HG03039 (cell line): ENCODE data around the gene SCUBE1.

Source experiments
- ATAC-seq: cut with Tn5 transposase; IDR thresholded peaks from one replicate; pipeline ENCODE4 v1.9.1; 2021; ENCODE audit warnings: mild to moderate bottlenecking, moderate library complexity; ENCODE audit not compliant: unreplicated experiment

The SCUBE1 gene

DNA sequence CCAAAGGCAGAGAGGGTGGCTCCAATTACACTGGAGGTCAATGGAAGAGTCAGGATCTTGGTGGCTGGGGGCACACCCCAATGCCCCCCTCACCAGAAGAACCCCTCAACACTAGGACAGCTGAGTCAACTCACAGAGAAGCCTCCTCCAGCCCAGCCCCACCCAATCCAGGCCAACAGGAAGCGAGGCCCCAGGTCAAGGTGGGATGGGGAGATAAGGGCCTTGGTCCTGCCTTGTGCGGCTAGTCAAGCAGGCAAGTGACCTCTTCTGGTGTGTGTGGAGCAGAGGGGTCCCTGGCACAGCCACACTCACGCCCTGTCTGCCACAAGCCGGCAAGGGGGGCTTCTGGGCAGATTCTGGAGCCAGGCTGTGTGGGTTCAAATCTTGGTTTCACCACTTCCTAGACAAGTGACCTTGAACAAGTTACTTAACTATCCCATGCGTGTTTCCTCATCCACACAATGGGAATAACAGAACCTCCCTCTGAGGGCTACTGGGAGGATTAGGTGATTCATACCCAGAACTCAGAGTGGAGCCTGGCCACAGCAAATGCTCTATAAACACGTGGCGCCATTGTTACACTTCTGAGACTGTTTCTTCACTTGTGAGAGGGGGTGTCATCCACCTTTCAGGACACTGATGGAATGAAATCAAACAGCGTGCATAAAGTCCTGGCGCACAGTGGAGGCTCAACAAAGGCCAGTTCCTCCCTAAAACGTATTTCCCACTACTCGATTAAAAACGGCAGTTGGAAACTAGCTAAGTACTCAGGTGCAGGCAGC lies 159.5 kb downstream of the SCUBE1 start:
- ATAC-seq, result no peak

DNA sequence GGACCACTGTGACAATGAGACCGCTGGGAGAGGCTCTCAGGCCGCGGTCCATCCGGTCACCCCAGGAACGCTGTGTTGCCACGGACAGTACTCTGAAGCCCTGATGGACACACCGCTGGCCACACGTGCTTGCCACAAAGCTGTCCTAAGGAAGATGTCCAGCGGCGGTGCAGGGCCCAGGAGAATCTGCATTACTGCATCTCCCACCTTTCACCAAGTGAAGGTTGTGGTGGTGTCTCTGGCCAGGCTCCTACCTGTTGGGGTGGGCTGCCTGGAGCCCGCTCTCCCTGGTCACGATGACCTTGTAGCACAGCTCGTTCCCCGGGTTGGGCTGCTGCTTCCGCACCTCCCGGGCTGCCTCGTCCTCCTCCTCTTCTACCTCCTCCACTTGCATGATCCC lies 160.4 kb downstream of the SCUBE1 start:
- ATAC-seq, result no peak

DNA sequence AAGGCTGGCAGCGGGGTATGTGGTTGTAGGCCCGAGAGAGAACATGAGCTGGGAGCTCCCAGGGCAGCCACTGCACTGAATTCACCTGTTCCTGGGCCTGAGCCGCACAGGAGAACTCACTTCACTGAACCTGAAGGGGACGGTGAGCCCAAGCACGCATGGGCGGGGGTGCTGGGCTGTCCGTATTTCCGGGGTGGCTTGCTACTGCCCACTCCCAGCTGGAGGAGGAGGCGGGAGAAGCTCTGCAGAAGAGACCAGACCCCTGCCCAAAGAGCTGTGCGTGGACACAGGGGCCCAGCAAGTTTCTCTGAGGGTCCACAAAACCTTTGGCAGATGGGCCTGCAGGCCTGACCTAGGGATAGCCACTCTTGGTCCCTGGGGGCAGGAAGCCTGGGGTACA lies 161.1 kb downstream of the SCUBE1 start:
- no peak for ATAC-seq

DNA sequence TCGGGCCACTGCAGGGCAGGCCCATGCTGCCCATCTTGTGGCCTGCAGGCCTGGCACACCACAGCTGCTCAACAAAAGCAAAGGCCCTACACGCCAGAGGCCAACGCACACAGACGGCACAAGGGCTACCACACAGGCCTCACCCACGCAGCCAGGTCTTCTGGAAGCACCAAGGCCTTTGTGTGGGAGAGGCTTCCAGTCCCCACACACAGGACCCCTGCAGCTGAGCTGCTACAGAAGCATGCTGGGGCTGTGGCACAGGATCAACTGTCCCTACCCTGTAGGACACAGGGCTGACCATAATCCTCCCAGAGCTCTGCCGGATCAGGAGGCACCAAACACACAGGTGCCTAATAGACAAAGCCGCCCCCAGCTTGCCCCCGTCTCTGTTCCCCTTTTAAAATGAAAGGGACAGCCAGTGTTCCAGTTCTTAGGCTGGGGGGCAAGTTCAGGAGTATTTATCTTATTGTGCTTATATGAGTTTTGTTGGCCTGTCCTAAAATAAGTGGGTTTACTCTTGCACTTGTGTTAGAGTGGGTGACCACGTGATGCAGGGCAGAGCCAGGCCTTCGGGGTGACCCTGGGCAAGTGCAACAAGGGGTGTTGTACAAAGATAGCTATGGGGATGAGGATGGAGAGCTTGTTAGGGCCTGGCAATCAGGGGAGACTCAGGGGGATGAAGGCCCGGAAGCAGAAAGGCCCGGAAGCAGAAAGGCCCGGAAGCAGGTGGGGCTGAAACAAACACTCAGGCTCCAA lies 161.7 kb downstream of the SCUBE1 start:
- ATAC-seq, result no peak

DNA sequence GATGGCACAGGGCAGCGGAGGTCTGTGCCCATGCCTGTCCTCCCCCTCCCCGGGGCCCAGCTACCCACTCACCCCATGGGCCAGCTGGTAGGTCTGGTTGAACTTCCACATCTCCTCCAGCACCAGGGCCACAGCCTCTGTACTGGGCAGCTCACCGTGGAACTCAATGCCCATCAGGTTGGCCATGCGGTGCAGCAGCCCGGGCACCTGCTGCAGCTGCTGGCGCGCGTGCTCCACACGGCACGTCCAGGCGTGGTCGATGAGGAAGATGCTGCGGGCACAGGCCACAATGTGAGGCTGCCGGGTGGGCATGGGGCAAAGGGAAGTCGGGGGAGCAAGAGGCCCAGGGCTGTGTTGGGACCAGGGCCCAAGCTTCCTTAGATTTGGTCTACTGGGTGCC lies 162.5 kb downstream of the SCUBE1 start:
- ATAC-seq, result no peak

DNA sequence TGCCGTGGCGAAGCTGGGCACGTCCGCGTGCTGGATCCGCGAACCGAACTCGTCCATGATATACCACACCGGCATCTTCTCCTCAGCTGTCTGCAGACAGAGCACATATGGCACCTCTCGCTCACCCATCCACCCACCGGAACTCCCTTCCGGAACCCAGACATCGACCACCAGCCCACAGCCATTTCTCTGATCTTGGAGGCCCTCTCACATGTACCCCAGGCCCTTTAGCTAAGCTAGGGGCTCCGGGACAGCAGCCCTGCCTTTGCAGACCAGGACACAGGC lies 163.3 kb downstream of the SCUBE1 start:
- ATAC-seq, result no peak

DNA sequence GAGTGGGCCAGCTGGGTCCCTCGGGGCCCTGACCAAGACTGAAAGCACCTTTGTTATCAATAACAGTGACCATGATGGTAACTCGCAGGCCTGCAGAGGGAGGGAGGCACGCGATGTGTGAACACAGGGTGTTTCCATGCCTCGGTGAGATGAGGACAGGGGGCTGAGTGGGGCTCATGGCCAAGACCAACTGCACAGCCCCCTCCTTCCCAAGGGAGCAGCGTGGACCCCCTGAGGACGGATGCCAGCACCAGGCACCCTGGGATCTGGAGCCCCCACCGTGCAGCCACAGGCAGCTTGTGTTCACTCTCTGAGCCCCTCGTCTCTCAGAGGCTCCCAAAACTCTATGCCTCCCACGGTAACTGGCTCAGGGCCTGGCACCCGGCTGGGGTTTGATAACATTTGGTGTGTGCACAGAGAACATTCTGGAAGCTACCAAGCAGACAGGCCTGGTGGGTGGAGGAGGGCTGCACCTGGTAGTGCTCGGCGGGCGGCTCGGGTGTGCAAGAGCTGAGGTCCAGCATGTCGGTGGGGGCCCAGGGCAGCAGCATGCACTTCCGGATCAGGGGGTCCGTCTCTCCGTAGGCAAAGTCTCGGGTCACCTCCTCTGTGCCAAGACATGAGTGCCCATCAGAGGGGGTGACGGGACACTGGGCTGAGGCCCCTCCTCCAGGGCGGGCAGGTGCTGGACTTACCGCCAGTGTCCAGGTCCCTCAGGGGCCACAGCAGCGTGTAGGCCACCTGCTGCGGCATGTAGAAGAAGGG lies 163.8 kb downstream of the SCUBE1 start:
- ATAC-seq, result no peak

DNA sequence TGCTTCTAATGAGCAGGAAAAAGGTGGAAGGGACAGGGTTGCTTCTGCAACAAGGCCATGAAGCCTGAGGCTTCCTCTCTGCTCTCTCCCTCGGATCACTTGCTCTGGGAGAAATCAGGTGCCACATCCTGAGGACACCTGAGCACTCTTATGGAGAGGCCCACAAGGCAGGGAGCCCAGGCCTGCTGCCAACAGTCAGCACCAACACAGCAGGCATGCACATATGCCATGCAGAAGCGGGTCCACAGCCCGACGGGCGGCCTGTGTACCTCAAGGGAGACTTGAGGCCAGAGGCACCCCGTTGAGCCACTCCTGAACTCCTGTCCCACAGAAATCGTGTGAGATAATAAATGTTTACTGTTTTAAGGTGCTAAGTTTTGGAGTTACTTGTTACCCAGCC lies 165.7 kb downstream of the SCUBE1 start:
- ATAC-seq, result no peak

DNA sequence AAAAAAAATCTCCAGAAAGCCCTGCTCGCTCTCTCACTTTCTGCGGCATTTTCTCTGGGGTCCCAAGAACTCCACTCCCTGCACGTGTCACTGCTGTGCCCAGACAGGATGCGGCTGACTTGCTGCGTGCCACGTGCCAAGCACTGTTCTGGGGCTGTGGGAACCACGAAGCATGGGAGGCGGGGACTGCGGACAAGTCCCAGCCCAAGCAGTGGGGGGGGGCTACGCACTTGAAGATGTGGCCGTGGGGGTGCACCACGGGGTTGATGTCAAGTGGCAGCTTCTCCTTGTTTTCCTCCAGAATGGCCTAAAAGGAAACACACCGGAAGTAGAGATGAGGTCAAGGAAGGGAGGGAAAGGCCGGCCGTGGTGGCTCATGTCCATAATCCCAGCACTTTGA lies 167.1 kb downstream of the SCUBE1 start:
- ATAC-seq, result no peak

DNA sequence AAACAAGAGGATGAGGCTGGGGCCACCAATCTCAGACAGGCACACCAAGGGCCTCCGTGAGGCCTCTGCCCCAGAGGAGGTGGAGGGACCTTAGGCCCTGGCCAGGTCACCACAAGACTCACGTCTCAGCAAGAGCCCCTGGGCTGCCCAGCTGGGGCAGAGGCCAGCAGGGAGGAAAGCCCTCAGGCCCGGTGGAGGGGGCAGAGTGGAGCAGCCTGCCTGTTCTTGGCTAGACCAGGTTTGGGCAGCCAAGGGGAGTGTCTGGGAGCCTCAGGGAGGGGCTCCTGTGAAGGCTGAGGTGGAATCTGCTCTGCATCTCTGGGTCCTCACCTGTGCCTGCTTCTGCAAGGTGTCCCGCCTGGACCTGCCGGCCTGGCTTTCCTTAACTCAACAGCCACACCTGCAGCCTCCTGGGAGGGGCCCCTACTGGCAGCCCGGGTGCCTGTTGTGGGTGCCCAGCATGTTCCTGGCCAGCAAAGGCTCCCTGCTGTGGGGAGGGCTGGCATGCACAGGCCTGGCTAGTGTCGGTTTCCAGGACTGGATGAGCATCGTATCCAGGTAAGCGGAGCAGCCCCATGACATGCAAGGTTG lies 168.1 kb downstream of the SCUBE1 start:
- no peak for ATAC-seq

DNA sequence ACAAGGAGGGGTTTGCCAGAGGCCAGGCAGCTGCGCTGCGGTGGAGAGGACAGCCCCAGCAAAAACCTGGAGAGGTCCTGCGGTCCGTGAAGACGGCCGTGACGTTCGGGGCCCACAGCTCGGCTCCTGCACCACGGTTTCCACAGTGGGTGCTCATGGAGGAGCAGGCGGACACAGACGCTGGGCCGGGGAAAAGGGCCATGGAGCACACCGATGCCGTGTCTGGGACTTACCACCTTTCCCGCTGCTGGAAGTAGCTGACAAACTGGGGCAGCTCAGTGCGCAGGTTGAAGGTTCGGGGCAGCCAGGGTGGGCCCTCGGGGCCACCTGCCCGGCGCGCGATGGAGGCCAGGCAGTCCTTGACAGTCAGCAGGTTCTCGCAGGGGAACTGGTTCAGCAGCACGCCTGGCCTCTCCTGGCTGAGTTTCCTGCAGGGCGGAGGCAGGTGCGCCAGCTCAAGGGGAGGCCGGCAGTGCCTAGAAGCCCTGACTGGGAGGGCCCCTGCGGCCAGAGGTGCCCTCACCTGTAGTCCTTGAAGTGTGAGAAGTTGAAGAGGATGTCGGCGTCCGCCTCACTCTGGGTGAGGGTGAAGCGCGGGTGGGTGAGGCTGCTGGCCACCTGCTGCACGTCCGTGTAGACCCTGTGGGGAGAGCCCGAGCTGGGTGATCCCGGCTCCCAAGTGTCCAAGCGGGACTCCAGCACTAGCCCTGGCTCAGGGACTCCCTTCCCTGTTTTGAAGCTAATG lies 169.0 kb downstream of the SCUBE1 start:
- ATAC-seq, result no peak

DNA sequence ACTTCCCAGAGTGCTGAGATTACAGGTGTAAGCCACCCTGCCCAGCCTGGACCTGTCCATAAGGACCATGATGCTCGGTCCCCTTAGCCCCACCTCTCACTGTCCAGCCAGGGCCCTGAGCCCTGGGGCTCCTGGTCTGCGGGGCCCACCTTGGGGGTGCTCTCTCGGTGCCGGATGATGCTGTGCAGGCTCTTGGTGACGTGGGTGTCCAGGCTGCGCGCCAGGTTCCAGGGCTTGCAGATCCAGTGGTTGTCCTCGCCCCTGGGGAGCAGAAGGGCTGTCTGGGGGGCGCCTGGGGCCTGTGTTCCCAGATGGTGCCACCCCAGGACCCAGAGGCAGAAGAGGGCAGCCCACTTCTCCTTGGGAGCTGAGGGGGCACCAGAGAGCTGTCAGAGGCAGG lies 169.6 kb downstream of the SCUBE1 start:
- ATAC-seq, result no peak

DNA sequence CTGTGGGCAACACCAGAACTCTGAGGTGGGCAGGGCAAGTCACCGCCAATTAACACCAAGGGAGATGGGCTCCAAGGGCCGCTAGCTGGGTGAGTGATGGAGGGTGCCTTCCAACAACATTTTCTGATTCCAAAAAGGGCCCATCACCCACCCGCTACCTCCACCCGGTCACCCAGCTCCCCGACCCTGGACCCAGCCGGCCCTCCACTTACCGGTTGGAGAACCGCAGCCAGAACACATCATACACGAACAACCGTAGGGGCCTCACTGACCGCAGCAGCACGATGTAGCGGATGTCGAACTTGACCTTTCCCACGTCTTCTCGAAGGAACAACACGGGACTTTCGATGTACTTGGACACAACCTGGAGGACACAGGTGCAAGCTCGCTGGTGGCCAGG lies 171.0 kb downstream of the SCUBE1 start:
- ATAC-seq, result no peak

DNA sequence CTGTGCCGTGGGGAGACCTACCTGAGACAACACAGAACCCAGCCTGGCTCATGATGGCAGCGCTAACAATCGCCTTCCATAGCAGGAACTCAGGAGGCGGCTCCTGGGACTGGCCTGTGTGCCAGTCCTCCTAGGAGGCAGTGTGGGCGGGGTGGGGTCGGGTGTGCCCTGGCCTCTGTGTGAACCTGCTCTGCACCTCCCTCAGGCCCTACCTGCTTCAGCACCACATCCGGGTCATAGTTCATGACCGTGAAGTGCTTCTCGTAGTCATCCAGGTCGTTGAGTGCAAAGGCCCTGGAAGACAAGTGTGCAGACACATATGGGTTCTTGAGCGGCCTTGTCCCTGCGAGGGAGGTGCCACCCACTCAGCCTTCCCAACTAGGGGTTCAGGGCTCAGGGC lies 171.6 kb downstream of the SCUBE1 start:
- no peak for ATAC-seq

DNA sequence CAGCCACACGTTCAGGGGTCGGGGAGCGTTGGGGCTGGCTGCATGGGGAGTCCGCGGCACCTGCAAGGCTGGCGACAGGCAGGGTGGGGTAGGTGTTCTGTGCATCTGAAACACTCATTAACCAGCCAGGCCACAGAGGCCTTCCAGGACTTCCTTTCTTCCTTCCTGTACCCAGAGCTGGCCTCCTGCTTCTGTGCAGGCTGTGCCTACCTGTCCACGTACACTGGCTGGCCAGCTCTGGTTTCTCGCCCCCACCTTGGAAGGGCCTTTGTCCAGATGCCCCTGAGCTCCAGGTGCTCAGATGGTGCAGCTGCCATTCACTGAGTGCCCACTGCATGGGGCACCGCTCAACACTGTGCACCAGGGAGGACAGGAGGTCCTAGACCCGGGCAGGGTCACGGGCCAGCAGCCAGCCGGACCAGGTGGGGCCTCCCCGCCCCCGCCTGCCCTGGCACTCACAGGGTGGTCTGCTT lies 172.1 kb downstream of the SCUBE1 start:
- no peak for ATAC-seq

DNA sequence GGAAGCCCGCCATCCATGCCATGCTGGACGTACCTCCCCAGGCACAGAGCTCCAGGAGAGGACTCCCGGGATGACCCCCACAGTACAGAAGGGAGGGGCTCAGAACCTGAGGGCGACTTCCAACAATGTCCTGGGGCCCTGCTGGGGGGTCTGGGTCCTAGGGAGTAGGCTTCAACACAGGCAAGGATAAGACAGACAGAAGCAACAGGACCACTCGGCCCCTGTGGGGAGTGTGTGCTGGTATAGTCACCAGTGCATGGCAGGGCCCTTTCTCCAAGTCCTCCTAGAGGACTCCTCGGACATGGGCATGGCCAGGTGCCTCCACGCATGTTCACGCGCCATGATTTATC lies 173.1 kb downstream of the SCUBE1 start:
- no peak for ATAC-seq

DNA sequence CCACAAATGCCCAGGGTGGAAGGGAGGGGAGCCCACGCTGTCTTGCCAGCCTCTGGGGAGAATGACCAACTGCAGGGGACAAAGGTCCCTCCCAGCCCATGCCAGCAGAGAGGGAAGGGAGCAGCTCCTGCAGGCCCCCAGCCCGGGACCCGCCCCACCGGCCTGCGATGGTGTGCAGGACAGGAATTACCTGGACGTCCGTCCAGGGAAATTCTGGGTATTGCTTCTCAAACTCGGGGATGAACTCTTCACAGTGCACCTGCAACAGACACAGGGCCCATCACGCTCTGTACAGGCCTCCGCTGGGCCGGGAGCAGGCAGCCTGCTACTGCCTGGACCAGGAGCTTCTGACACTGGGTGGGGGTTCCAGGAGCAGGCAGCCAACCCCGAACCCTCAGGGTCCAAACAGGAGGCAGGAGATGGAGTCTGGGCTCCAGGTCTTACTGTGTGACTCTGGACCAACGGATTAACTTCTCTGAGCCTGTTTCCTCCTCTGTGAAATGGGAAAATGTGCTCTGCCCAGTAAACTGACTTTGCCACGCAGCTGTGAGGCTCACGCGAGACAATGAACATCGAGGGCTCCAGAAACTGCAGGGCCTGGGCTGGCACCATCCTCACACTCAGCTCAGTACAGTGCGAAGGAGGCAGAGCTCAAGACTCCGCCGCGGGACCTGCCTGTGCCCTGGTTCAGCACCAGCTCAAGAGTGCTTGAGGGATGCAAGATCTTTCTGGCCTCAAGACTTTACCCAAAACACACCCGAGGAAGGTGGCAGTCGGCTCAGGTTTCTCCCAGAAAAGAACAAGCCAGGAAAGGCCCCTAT lies 173.7 kb downstream of the SCUBE1 start:
- no peak for ATAC-seq

DNA sequence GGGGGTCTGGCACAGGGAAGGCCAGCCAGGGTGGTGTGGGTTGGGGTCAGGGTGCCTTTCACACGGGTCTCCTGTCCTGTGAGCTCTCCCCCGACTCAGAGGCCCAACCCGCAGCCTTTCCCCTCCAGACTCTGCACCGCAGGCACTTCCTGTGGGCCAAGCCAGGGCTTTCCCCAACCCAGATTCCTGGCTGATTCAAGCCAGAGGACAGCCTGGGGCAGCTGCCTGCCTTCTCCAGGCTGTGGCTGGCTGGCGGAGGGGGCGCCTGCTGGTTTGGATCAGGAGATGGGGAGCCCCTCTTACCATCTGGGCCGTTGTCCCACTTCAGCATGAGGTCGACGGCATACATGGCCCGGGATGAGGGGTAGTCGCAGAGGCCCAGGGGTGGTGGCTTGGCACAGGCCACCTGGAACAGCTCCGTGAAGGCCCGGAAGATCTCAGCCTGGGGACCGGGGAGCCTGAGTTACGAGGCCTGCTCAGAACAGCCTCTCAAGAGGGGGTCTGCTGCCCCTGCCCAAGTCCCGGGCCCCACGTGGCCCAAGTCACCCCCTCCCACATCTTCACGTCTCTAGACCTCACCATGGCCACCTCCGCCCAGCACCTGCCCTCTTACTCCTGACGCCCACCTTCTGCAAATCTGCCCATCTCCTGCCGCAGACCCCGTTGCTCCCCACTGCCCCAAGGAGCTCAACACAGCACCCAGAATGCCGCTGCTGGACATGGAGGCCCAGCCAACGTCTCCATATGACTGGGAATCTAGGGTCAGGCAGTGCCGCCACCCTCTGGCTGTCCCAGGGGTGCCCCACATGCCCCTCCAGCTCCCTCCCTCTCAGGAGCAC lies 174.5 kb downstream of the SCUBE1 start:
- ATAC-seq, result no peak

DNA sequence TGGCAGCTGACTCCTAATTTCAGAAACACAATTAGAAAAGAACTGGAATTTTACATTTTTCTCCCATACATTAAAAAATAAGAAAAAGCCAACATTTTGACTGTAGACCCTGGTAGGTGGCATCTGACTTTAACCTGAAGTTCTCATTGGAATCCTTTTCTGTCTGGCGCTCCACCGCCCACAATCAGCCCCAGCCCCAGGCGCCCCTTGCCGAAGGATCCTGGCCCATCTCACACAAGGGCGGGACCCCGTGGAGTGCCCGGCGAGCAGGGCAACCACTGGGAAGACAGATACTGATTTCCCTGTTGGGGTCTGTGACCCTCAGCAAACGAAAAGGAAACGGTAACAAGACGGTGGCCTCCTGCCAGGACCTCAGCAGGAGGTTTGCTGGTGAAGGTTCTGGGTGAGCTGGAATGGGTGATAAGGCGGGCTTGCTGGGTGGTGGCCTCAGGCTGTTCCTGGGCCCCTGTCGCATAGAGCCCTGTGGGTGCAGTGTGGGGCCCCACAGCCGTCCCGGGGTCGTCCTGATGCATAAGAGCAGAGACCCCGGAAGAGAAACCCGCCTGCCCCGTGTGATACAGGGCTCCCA lies 176.1 kb downstream of the SCUBE1 start:
- no peak for ATAC-seq
